IMR-90 (cell line): Measurements from ENCODE around the gene TMEM213. TPM values are rescaled to one million over a fixed set of nuclear protein-coding genes. Genes with fewer than 3 reads are reported as not detected.

Source experiments
- ATAC-seq: fragments of 200-7000 bp; cut with Tn5 transposase; 2 replicates; pipeline ENCODE4 v1.9.1; 2020; ENCODE audit warnings: low read depth, mild to moderate bottlenecking, moderate library complexity
- BruUV-seq: library from RNA; stranded (reverse); fragments of 400-500 nt; replicated peaks from 2 replicates; lab custom pipeline; 2021; lab: Mats Ljungman, UMichigan
- CTCF ChIA-PET: fragments of 300-600 bp; formaldehyde crosslinking; extraction: SDS; loops from one replicate; lab custom pipeline; 2021; ENCODE audit warnings: antibody characterized with exemption; lab: Yijun Ruan, JAX
- POLR2A ChIA-PET: fragments of 300-600 bp; sonication (Branson Sonifier 250); formaldehyde crosslinking; loops from one replicate; lab custom pipeline; 2022; ENCODE audit warnings: antibody characterized with exemption; ENCODE audit not compliant: unreplicated experiment; lab: Charles Lee
- DNase-seq: peaks from one replicate; pipeline ENCODE4 v3.0.0; 2013
- H2AFZ ChIP-seq: replicated peaks from 2 replicates; pipeline ENCODE3; 2013; ENCODE audit warnings: low read length, mild to moderate bottlenecking; ENCODE audit not compliant: poor library complexity
- H2AK5ac ChIP-seq: 2 replicates; pipeline ENCODE4 v1.6.1; 2013; ENCODE audit warnings: low read depth, low read length, inconsistent platforms
- H2AK9ac ChIP-seq: replicated peaks from 2 replicates; pipeline ENCODE3; 2013; ENCODE audit warnings: mild to moderate bottlenecking, low read depth, low read length, moderate library complexity; ENCODE audit not compliant: poor library complexity
- H2BK120ac ChIP-seq: 2 replicates; pipeline ENCODE4 v1.6.1; 2013; ENCODE audit warnings: low read depth, low read length, inconsistent platforms
- H2BK15ac ChIP-seq: 3 replicates; pipeline ENCODE4 v1.6.1; 2013; ENCODE audit warnings: low read depth, low read length, inconsistent platforms
- H2BK20ac ChIP-seq: 2 replicates; pipeline ENCODE4 v1.6.1; 2013; ENCODE audit warnings: low read depth, mild to moderate bottlenecking, inconsistent platforms, low read length, moderate library complexity
- H2BK5ac ChIP-seq: 2 replicates; pipeline ENCODE4 v1.6.1; 2013; ENCODE audit warnings: mild to moderate bottlenecking, low read depth, low read length, inconsistent platforms; ENCODE audit not compliant: poor library complexity, severe bottlenecking
- H3K14ac ChIP-seq: replicated peaks from 2 replicates; pipeline ENCODE4 v1.6.1; 2013; ENCODE audit warnings: low read depth, low read length, inconsistent platforms
- H3K18ac ChIP-seq: 2 replicates; pipeline ENCODE4 v1.6.1; 2013; ENCODE audit warnings: low read depth, low read length, control low read depth
- H3K23ac ChIP-seq: 2 replicates; pipeline ENCODE4 v1.6.1; 2013; ENCODE audit warnings: low read depth, low read length, inconsistent platforms
- H3K27ac ChIP-seq: 2 replicates; pipeline ENCODE4 v1.5.1; 2013; ENCODE audit warnings: mild to moderate bottlenecking, control low read depth, low read length; ENCODE audit not compliant: insufficient read depth
- H3K27me3 ChIP-seq: 2 replicates; pipeline ENCODE4 v1.6.1; 2013; ENCODE audit warnings: low read length; ENCODE audit not compliant: control insufficient read depth, insufficient read depth
- H3K36me3 ChIP-seq: 2 replicates; pipeline ENCODE4 v1.6.1; 2013; ENCODE audit warnings: low read length, mixed read lengths; ENCODE audit not compliant: control insufficient read depth, insufficient read depth
- H3K4ac ChIP-seq: 2 replicates; pipeline ENCODE4 v1.6.1; 2013; ENCODE audit warnings: low read depth, low read length, inconsistent platforms
- H3K4me1 ChIP-seq: 2 replicates; pipeline ENCODE4 v1.6.1; 2013; ENCODE audit warnings: low read length, mixed read lengths; ENCODE audit not compliant: control insufficient read depth, insufficient read depth
- H3K4me2 ChIP-seq: 2 replicates; pipeline ENCODE4 v1.6.1; 2013; ENCODE audit warnings: low read depth, mild to moderate bottlenecking, control low read depth, low read length, moderate library complexity
- H3K4me3 ChIP-seq: 2 replicates; pipeline ENCODE4 v1.5.1; 2013; ENCODE audit warnings: low read depth, mild to moderate bottlenecking, control low read depth, low read length, moderate library complexity; ENCODE audit not compliant: insufficient read depth
- H3K56ac ChIP-seq: 2 replicates; pipeline ENCODE4 v1.6.1; 2013; ENCODE audit warnings: low read length, inconsistent platforms; ENCODE audit not compliant: insufficient read depth; ENCODE audit errors: extremely low read depth
- H3K79me1 ChIP-seq, 2 experiments: 2 replicates each; pipeline ENCODE4 v1.6.1; 2013; ENCODE audit warnings: low read length in 2 of 2, inconsistent platforms in 1 of 2, low read depth in 1 of 2
- H3K9ac ChIP-seq: 2 replicates; pipeline ENCODE4 v1.6.1; 2013; ENCODE audit warnings: low read depth, low read length, control low read depth
- H3K9me1 ChIP-seq: 2 replicates; pipeline ENCODE4 v1.6.1; 2013; ENCODE audit warnings: low read length, inconsistent platforms; ENCODE audit not compliant: insufficient read depth
- H3K9me3 ChIP-seq: 2 replicates; pipeline ENCODE4 v1.6.1; 2013; ENCODE audit warnings: low read length; ENCODE audit not compliant: control insufficient read depth, insufficient read depth
- H4K20me1 ChIP-seq: 2 replicates; pipeline ENCODE4 v1.6.1; 2013; ENCODE audit warnings: low read length, inconsistent platforms; ENCODE audit not compliant: insufficient read depth
- H4K5ac ChIP-seq: 2 replicates; pipeline ENCODE4 v1.6.1; 2013; ENCODE audit warnings: mild to moderate bottlenecking, low read depth, low read length, control low read depth
- H4K8ac ChIP-seq, 2 experiments: 2 replicates each; pipeline ENCODE4 v1.6.1; 2013; ENCODE audit warnings: low read depth in 2 of 2, low read length in 2 of 2, control low read depth in 1 of 2, inconsistent platforms in 1 of 2
- H4K91ac ChIP-seq: 2 replicates; pipeline ENCODE4 v1.6.1; 2013; ENCODE audit warnings: low read depth, low read length, inconsistent platforms; ENCODE audit not compliant: insufficient read depth
- BHLHE40 ChIP-seq: fragments of 150-350 bp; IDR thresholded peaks from 2 replicates; pipeline ENCODE4 v1.6.1; 2016; ENCODE audit warnings: mild to moderate bottlenecking, low read depth, low read length
- CEBPB ChIP-seq: IDR thresholded peaks from 2 replicates; pipeline ENCODE4 v1.6.1; 2012; ENCODE audit warnings: low read depth, low read length, improper control_type of control experiment
- CHD1 ChIP-seq: IDR thresholded peaks from 2 replicates; pipeline ENCODE4 v1.6.1; 2012; ENCODE audit warnings: low read depth, low read length, improper control_type of control experiment
- CTCF ChIP-seq: conservative IDR thresholded peaks from 2 replicates; pipeline ENCODE4 v1.5.1; 2012; ENCODE audit warnings: mild to moderate bottlenecking, low read depth, low read length, improper control_type of control experiment
- ELK1 ChIP-seq: fragments of 150-350 bp; IDR thresholded peaks from 2 replicates; pipeline ENCODE4 v1.6.1; 2016; ENCODE audit warnings: low read depth, mild to moderate bottlenecking, low read length, moderate library complexity, borderline replicate concordance
- MXI1 ChIP-seq: IDR thresholded peaks from 2 replicates; pipeline ENCODE4 v1.6.1; 2012; ENCODE audit warnings: low read depth, mild to moderate bottlenecking, low read length, moderate library complexity, borderline replicate concordance
- NFE2L2 ChIP-seq: fragments of 150-350 bp; IDR thresholded peaks from 2 replicates; pipeline ENCODE4 v1.6.1; 2016; ENCODE audit warnings: low read depth, mild to moderate bottlenecking, low read length
- POLR2A ChIP-seq: IDR thresholded peaks from 2 replicates; pipeline ENCODE4 v1.6.1; 2012; ENCODE audit warnings: mild to moderate bottlenecking, low read depth, low read length
- RFX5 ChIP-seq: IDR thresholded peaks from 2 replicates; pipeline ENCODE4 v1.8.0; 2012; ENCODE audit warnings: low read depth, mild to moderate bottlenecking, low read length, moderate library complexity
- USF2 ChIP-seq: fragments of 150-350 bp; IDR thresholded peaks from 2 replicates; pipeline ENCODE4 v1.6.1; 2017; ENCODE audit warnings: mild to moderate bottlenecking, antibody characterized with exemption, low read length, low read depth
- WGBS, 2 experiments: methylation state at CpG; one replicate each; pipeline versions ENCODE4 v1.1.5 to v1.1.7; 2013; ENCODE audit warnings: missing lambda C conversion rate in 2 of 2; ENCODE audit not compliant: insufficient read length in 1 of 2; ENCODE audit errors: extremely low coverage in 2 of 2; 5-methylcytosine and 5-hydroxymethylcytosine counted together
- dilution Hi-C: fragments of 300-500 bp; cut with HindIII; formaldehyde crosslinking; loops from one replicate; pipeline ENCODE4 v1.14.3; 2018; ENCODE audit warnings: low sequenced_read_pairs; ENCODE audit not compliant: unreplicated experiment
- in situ Hi-C: fragments of 300-500 bp; cut with MboI; formaldehyde crosslinking; loops from 3 replicates; pipeline ENCODE4 v1.14.3; 2019; ENCODE audit warnings: low sequenced_read_pairs, inconsistent platforms, mixed read lengths
- intact Hi-C: fragments of 100-400 bp; cut with micrococcal nuclease; formaldehyde crosslinking; loops from 2 replicates; pipeline ENCODE4 v1.10.0; 2022
- polyA plus RNA-seq, 3 experiments: library from polyadenylated mRNA; depleted of rRNA; stranded (reverse); fragments of >200 nt; gene quantifications; 2 replicates each; pipeline ENCODE4 v1.2.3, GENCODE V29; 2012; ENCODE audit warnings: low replicate concordance in 1 of 3
- total RNA-seq: library from RNA; depleted of rRNA; stranded (reverse); fragments of >200 nt; gene quantifications from 2 replicates; pipeline ENCODE4 v1.2.3, GENCODE V29; 2012

TMEM213 gene
- total and polyA plus RNA-seq, 2 of the 4 experiments (the other 2 are of a cell fraction) = not detected

- Histone ChIP-seq H4K5ac (no peak overlapping the region), H2AK9ac (no peak overlapping the region), H3K27ac (no peak overlapping the region), H2BK120ac (no peak overlapping the region), H3K9me1 (no peaks in the 10 kb centered on the region), H2BK5ac (no peak overlapping the region), H3K4ac (no peak overlapping the region), H4K20me1 (no peaks in the 10 kb centered on the region), H3K36me3 (no peaks in the 10 kb centered on the region), H2BK20ac (no peak overlapping the region), H2AFZ (no peak overlapping the region), H3K9ac (no peak overlapping the region), H3K23ac (no peak overlapping the region), H3K79me1 (no peaks in the 10 kb centered on the region), H3K4me1 (no peaks in the 10 kb centered on the region), H2BK15ac (no peak overlapping the region), H4K8ac (no peak overlapping the region), H4K91ac (no peak overlapping the region), H3K4me3 (no peak overlapping the region), H3K56ac (no peak overlapping the region), H2AK5ac (no peak overlapping the region), H3K9me3 (no peaks in the 10 kb centered on the region), H3K14ac (no peak overlapping the region), H3K4me2 (no peak overlapping the region), H3K18ac (no peak overlapping the region), H3K27me3 (no peaks in the 10 kb centered on the region; the same call in 1 of the 2 replicates)
- WGBS, 2 experiments = no CpG with 5 or more reads among the region's 2 CpGs
- intact Hi-C loops = no loop called here
- DNase-seq = no peak
- in situ Hi-C loops = no loop called here
- ATAC-seq = no peak
- CTCF ChIA-PET = no interaction called here
- POLR2A ChIA-PET = no interaction called here
- TF ChIP-seq ELK1 (no peak), USF2 (no peak), POLR2A (no peak), BHLHE40 (no peak), CHD1 (no peak), CTCF (no peak), RFX5 (no peak), CEBPB (no peak), NFE2L2 (no peak), MXI1 (no peak)
- dilution Hi-C loops = no loop called here
- no TSS peak for BruUV-seq
Observed at GRCh38 chr7:138813945-138814344, 16.2 kb downstream of the TMEM213 start.
